Upper lobe of right lung (tissue), 1 donor: ENCODE measurements around the gene PGGHG. TPM values are rescaled to one million over a fixed set of nuclear protein-coding genes. Genes with fewer than 3 reads are reported as not detected.

ENCODE experiments used
- ATAC-seq: fragments of 200-7000 bp; cut with Tn5 transposase; one replicate; pipeline ENCODE4 v1.9.1; 2020; ENCODE audit warnings: mild to moderate bottlenecking, moderate library complexity
- DNase-seq: peaks from one replicate; pipeline ENCODE4 v3.0.0-alpha.2; 2020
- H3K27ac ChIP-seq: fragments of 200-600 bp; one replicate; pipeline ENCODE4 v1.8.0; 2022
- H3K27me3 ChIP-seq: fragments of 200-600 bp; one replicate; pipeline ENCODE4 v1.8.0; 2022; ENCODE audit warnings: mild to moderate bottlenecking
- H3K36me3 ChIP-seq: fragments of 200-600 bp; one replicate; pipeline ENCODE4 v1.8.0; 2022
- H3K4me1 ChIP-seq: fragments of 200-600 bp; one replicate; pipeline ENCODE4 v1.8.0; 2022
- H3K4me3 ChIP-seq: fragments of 200-600 bp; one replicate; pipeline ENCODE4 v1.8.0; 2022; ENCODE audit warnings: mild to moderate bottlenecking
- H3K9me3 ChIP-seq: fragments of 200-600 bp; one replicate; pipeline ENCODE4 v1.8.0; 2022
- CTCF ChIP-seq: fragments of 200-600 bp; IDR thresholded peaks from one replicate; pipeline ENCODE4 v1.8.0; 2022; ENCODE audit warnings: antibody characterized with exemption
- intact Hi-C: fragments of 100-400 bp; cut with DNase I; formaldehyde crosslinking; loops from one replicate; pipeline ENCODE4 v1.11.0; 2022
- total RNA-seq: library from RNA; stranded (reverse); fragmentation: NEBNext Ultra II Directional; extraction: Animal tissue kit (Norgen Biotek cat#: 25700); gene quantifications from one replicate; pipeline ENCODE4 v1.2.1, GENCODE V29; 2021
- donor health status: DM: no; HTN: yes; CAD: no; lungs with severe emphysema.

The PGGHG gene
- total RNA-seq, 1 donor from 2014 or later = 105 TPM

- ATAC-seq (peak; percentile 23), DNase-seq (peak; percentile 67)
- TF ChIP-seq CTCF = no peak
- H3K4me3 ChIP-seq = peak overlapping the region; percentile 35
- no peaks in the 10 kb centered on the region for H3K36me3 ChIP-seq
- H3K27ac ChIP-seq = no peak overlapping the region
- peaks cover 80% of the 10 kb centered on the region for H3K27me3 ChIP-seq
- intact Hi-C loops = no loop called here
- H3K4me1 ChIP-seq = peaks cover 30% of the 10 kb centered on the region
- no peaks in the 10 kb centered on the region for H3K9me3 ChIP-seq
These were observed 8.0 kb upstream of the PGGHG start for GRCh38 chr11:280706-281485.

GRCh38 chr11:281486-282161 is 7.3 kb upstream of the PGGHG start:
- no peak for TF ChIP-seq CTCF
- peaks cover 30% of the 10 kb centered on the region for H3K4me1 ChIP-seq
- H3K27me3 ChIP-seq = peaks cover 83% of the 10 kb centered on the region
- peak overlapping the region; percentile 35 for H3K4me3 ChIP-seq
- no peaks in the 10 kb centered on the region for H3K36me3 ChIP-seq
- intact Hi-C loops = no loop called here
- H3K9me3 ChIP-seq = no peaks in the 10 kb centered on the region
- ATAC-seq (no peak), DNase-seq (peak; percentile 59)
- no peak overlapping the region for H3K27ac ChIP-seq

- Histone ChIP-seq H3K4me1 (peaks cover 30% of the 10 kb centered on the region), H3K36me3 (no peaks in the 10 kb centered on the region), H3K27me3 (peaks cover 83% of the 10 kb centered on the region), H3K27ac (no peak overlapping the region), H3K4me3 (no peak overlapping the region), H3K9me3 (no peaks in the 10 kb centered on the region)
- no peak for TF ChIP-seq CTCF
- ATAC-seq (no peak), DNase-seq (no peak)
- intact Hi-C loops = no loop called here
These were observed 6.8 kb upstream of the PGGHG start for GRCh38 chr11:282171-282570.

- no peak for ATAC-seq
- no peak for DNase-seq
- peaks cover 31% of the 10 kb centered on the region for H3K4me1 ChIP-seq
- H3K27me3 ChIP-seq = peaks cover 82% of the 10 kb centered on the region
- no peak overlapping the region for H3K4me3 ChIP-seq
- TF ChIP-seq CTCF = no peak
- H3K9me3 ChIP-seq = no peaks in the 10 kb centered on the region
- H3K27ac ChIP-seq = no peak overlapping the region
- intact Hi-C loops = no loop called here
- H3K36me3 ChIP-seq = no peaks in the 10 kb centered on the region
These were observed 6.1 kb upstream of the PGGHG start for GRCh38 chr11:282630-283360.

GRCh38 chr11:283405-284104 is 5.4 kb upstream of the PGGHG start:
- H3K4me3 ChIP-seq = no peak overlapping the region
- no peak for ATAC-seq
- H3K4me1 ChIP-seq = peaks cover 34% of the 10 kb centered on the region
- no peak for TF ChIP-seq CTCF
- no peak overlapping the region for H3K27ac ChIP-seq
- H3K9me3 ChIP-seq = no peaks in the 10 kb centered on the region
- H3K27me3 ChIP-seq = peaks cover 74% of the 10 kb centered on the region
- intact Hi-C loops = no loop called here
- DNase-seq = no peak
- no peaks in the 10 kb centered on the region for H3K36me3 ChIP-seq
